IMR-90 (cell line): ENCODE results near the gene KIF5C. TPM values are rescaled to one million over a fixed set of nuclear protein-coding genes. Genes with fewer than 3 reads are reported as not detected.

ENCODE experiments used
- ATAC-seq: fragments of 200-7000 bp; cut with Tn5 transposase; 2 replicates; pipeline ENCODE4 v1.9.1; 2020; ENCODE audit warnings: low read depth, mild to moderate bottlenecking, moderate library complexity
- BruUV-seq: library from RNA; stranded (reverse); fragments of 400-500 nt; replicated peaks from 2 replicates; lab custom pipeline; 2021; lab: Mats Ljungman, UMichigan
- CTCF ChIA-PET: fragments of 300-600 bp; formaldehyde crosslinking; extraction: SDS; loops from one replicate; lab custom pipeline; 2021; ENCODE audit warnings: antibody characterized with exemption; lab: Yijun Ruan, JAX
- POLR2A ChIA-PET: fragments of 300-600 bp; sonication (Branson Sonifier 250); formaldehyde crosslinking; loops from one replicate; lab custom pipeline; 2022; ENCODE audit warnings: antibody characterized with exemption; ENCODE audit not compliant: unreplicated experiment; lab: Charles Lee
- DNase-seq: peaks from one replicate; pipeline ENCODE4 v3.0.0; 2013
- H2AFZ ChIP-seq: replicated peaks from 2 replicates; pipeline ENCODE3; 2013; ENCODE audit warnings: low read length, mild to moderate bottlenecking; ENCODE audit not compliant: poor library complexity
- H2AK5ac ChIP-seq: 2 replicates; pipeline ENCODE4 v1.6.1; 2013; ENCODE audit warnings: low read depth, low read length, inconsistent platforms
- H2AK9ac ChIP-seq: replicated peaks from 2 replicates; pipeline ENCODE3; 2013; ENCODE audit warnings: mild to moderate bottlenecking, low read depth, low read length, moderate library complexity; ENCODE audit not compliant: poor library complexity
- H2BK120ac ChIP-seq: 2 replicates; pipeline ENCODE4 v1.6.1; 2013; ENCODE audit warnings: low read depth, low read length, inconsistent platforms
- H2BK15ac ChIP-seq: 3 replicates; pipeline ENCODE4 v1.6.1; 2013; ENCODE audit warnings: low read depth, low read length, inconsistent platforms
- H2BK20ac ChIP-seq: 2 replicates; pipeline ENCODE4 v1.6.1; 2013; ENCODE audit warnings: low read depth, mild to moderate bottlenecking, inconsistent platforms, low read length, moderate library complexity
- H2BK5ac ChIP-seq: 2 replicates; pipeline ENCODE4 v1.6.1; 2013; ENCODE audit warnings: mild to moderate bottlenecking, low read depth, low read length, inconsistent platforms; ENCODE audit not compliant: poor library complexity, severe bottlenecking
- H3K14ac ChIP-seq: replicated peaks from 2 replicates; pipeline ENCODE4 v1.6.1; 2013; ENCODE audit warnings: low read depth, low read length, inconsistent platforms
- H3K18ac ChIP-seq: 2 replicates; pipeline ENCODE4 v1.6.1; 2013; ENCODE audit warnings: low read depth, low read length, control low read depth
- H3K23ac ChIP-seq: 2 replicates; pipeline ENCODE4 v1.6.1; 2013; ENCODE audit warnings: low read depth, low read length, inconsistent platforms
- H3K27ac ChIP-seq: 2 replicates; pipeline ENCODE4 v1.5.1; 2013; ENCODE audit warnings: mild to moderate bottlenecking, control low read depth, low read length; ENCODE audit not compliant: insufficient read depth
- H3K27me3 ChIP-seq: 2 replicates; pipeline ENCODE4 v1.6.1; 2013; ENCODE audit warnings: low read length; ENCODE audit not compliant: control insufficient read depth, insufficient read depth
- H3K36me3 ChIP-seq: 2 replicates; pipeline ENCODE4 v1.6.1; 2013; ENCODE audit warnings: low read length, mixed read lengths; ENCODE audit not compliant: control insufficient read depth, insufficient read depth
- H3K4ac ChIP-seq: 2 replicates; pipeline ENCODE4 v1.6.1; 2013; ENCODE audit warnings: low read depth, low read length, inconsistent platforms
- H3K4me1 ChIP-seq: 2 replicates; pipeline ENCODE4 v1.6.1; 2013; ENCODE audit warnings: low read length, mixed read lengths; ENCODE audit not compliant: control insufficient read depth, insufficient read depth
- H3K4me2 ChIP-seq: 2 replicates; pipeline ENCODE4 v1.6.1; 2013; ENCODE audit warnings: low read depth, mild to moderate bottlenecking, control low read depth, low read length, moderate library complexity
- H3K4me3 ChIP-seq: 2 replicates; pipeline ENCODE4 v1.5.1; 2013; ENCODE audit warnings: low read depth, mild to moderate bottlenecking, control low read depth, low read length, moderate library complexity; ENCODE audit not compliant: insufficient read depth
- H3K56ac ChIP-seq: 2 replicates; pipeline ENCODE4 v1.6.1; 2013; ENCODE audit warnings: low read length, inconsistent platforms; ENCODE audit not compliant: insufficient read depth; ENCODE audit errors: extremely low read depth
- H3K79me1 ChIP-seq, 2 experiments: 2 replicates each; pipeline ENCODE4 v1.6.1; 2013; ENCODE audit warnings: low read length in 2 of 2, inconsistent platforms in 1 of 2, low read depth in 1 of 2
- H3K9ac ChIP-seq: 2 replicates; pipeline ENCODE4 v1.6.1; 2013; ENCODE audit warnings: low read depth, low read length, control low read depth
- H3K9me1 ChIP-seq: 2 replicates; pipeline ENCODE4 v1.6.1; 2013; ENCODE audit warnings: low read length, inconsistent platforms; ENCODE audit not compliant: insufficient read depth
- H3K9me3 ChIP-seq: 2 replicates; pipeline ENCODE4 v1.6.1; 2013; ENCODE audit warnings: low read length; ENCODE audit not compliant: control insufficient read depth, insufficient read depth
- H4K20me1 ChIP-seq: 2 replicates; pipeline ENCODE4 v1.6.1; 2013; ENCODE audit warnings: low read length, inconsistent platforms; ENCODE audit not compliant: insufficient read depth
- H4K5ac ChIP-seq: 2 replicates; pipeline ENCODE4 v1.6.1; 2013; ENCODE audit warnings: mild to moderate bottlenecking, low read depth, low read length, control low read depth
- H4K8ac ChIP-seq, 2 experiments: 2 replicates each; pipeline ENCODE4 v1.6.1; 2013; ENCODE audit warnings: low read depth in 2 of 2, low read length in 2 of 2, control low read depth in 1 of 2, inconsistent platforms in 1 of 2
- H4K91ac ChIP-seq: 2 replicates; pipeline ENCODE4 v1.6.1; 2013; ENCODE audit warnings: low read depth, low read length, inconsistent platforms; ENCODE audit not compliant: insufficient read depth
- BHLHE40 ChIP-seq: fragments of 150-350 bp; IDR thresholded peaks from 2 replicates; pipeline ENCODE4 v1.6.1; 2016; ENCODE audit warnings: mild to moderate bottlenecking, low read depth, low read length
- CEBPB ChIP-seq: IDR thresholded peaks from 2 replicates; pipeline ENCODE4 v1.6.1; 2012; ENCODE audit warnings: low read depth, low read length, improper control_type of control experiment
- CHD1 ChIP-seq: IDR thresholded peaks from 2 replicates; pipeline ENCODE4 v1.6.1; 2012; ENCODE audit warnings: low read depth, low read length, improper control_type of control experiment
- CTCF ChIP-seq: conservative IDR thresholded peaks from 2 replicates; pipeline ENCODE4 v1.5.1; 2012; ENCODE audit warnings: mild to moderate bottlenecking, low read depth, low read length, improper control_type of control experiment
- ELK1 ChIP-seq: fragments of 150-350 bp; IDR thresholded peaks from 2 replicates; pipeline ENCODE4 v1.6.1; 2016; ENCODE audit warnings: low read depth, mild to moderate bottlenecking, low read length, moderate library complexity, borderline replicate concordance
- FOS ChIP-seq: fragments of 150-350 bp; IDR thresholded peaks from 2 replicates; pipeline ENCODE4 v1.6.1; 2016; ENCODE audit warnings: low read depth, low read length
- MAFK ChIP-seq: IDR thresholded peaks from 2 replicates; pipeline ENCODE4 v1.6.1; 2012; ENCODE audit warnings: low read depth, low read length, improper control_type of control experiment
- MAZ ChIP-seq: IDR thresholded peaks from 2 replicates; pipeline ENCODE4 v1.6.1; 2012; ENCODE audit warnings: low read depth, mild to moderate bottlenecking, low read length, improper control_type of control experiment, moderate library complexity, borderline replicate concordance
- MXI1 ChIP-seq: IDR thresholded peaks from 2 replicates; pipeline ENCODE4 v1.6.1; 2012; ENCODE audit warnings: low read depth, mild to moderate bottlenecking, low read length, moderate library complexity, borderline replicate concordance
- POLR2A ChIP-seq: IDR thresholded peaks from 2 replicates; pipeline ENCODE4 v1.6.1; 2012; ENCODE audit warnings: mild to moderate bottlenecking, low read depth, low read length
- RAD21 ChIP-seq: IDR thresholded peaks from 2 replicates; pipeline ENCODE4 v1.6.1; 2012; ENCODE audit warnings: low read length, improper control_type of control experiment
- RCOR1 ChIP-seq: IDR thresholded peaks from 2 replicates; pipeline ENCODE4 v1.6.1; 2012; ENCODE audit warnings: mild to moderate bottlenecking, low read length, improper control_type of control experiment; ENCODE audit not compliant: insufficient replicate concordance
- RFX5 ChIP-seq: IDR thresholded peaks from 2 replicates; pipeline ENCODE4 v1.8.0; 2012; ENCODE audit warnings: low read depth, mild to moderate bottlenecking, low read length, moderate library complexity
- SMC3 ChIP-seq: fragments of 150-350 bp; IDR thresholded peaks from 2 replicates; pipeline ENCODE4 v1.6.1; 2016; ENCODE audit warnings: low read depth, mild to moderate bottlenecking, antibody characterized with exemption, low read length, moderate library complexity
- USF2 ChIP-seq: fragments of 150-350 bp; IDR thresholded peaks from 2 replicates; pipeline ENCODE4 v1.6.1; 2017; ENCODE audit warnings: mild to moderate bottlenecking, antibody characterized with exemption, low read length, low read depth
- WGBS, 2 experiments: methylation state at CpG; one replicate each; pipeline versions ENCODE4 v1.1.5 to v1.1.7; 2013; ENCODE audit warnings: missing lambda C conversion rate in 2 of 2; ENCODE audit not compliant: insufficient read length in 1 of 2; ENCODE audit errors: extremely low coverage in 2 of 2; 5-methylcytosine and 5-hydroxymethylcytosine counted together
- dilution Hi-C: fragments of 300-500 bp; cut with HindIII; formaldehyde crosslinking; loops from one replicate; pipeline ENCODE4 v1.14.3; 2018; ENCODE audit warnings: low sequenced_read_pairs; ENCODE audit not compliant: unreplicated experiment
- in situ Hi-C: fragments of 300-500 bp; cut with MboI; formaldehyde crosslinking; loops from 3 replicates; pipeline ENCODE4 v1.14.3; 2019; ENCODE audit warnings: low sequenced_read_pairs, inconsistent platforms, mixed read lengths
- intact Hi-C: fragments of 100-400 bp; cut with micrococcal nuclease; formaldehyde crosslinking; loops from 2 replicates; pipeline ENCODE4 v1.10.0; 2022
- polyA plus RNA-seq, 3 experiments: library from polyadenylated mRNA; depleted of rRNA; stranded (reverse); fragments of >200 nt; gene quantifications; 2 replicates each; pipeline ENCODE4 v1.2.3, GENCODE V29; 2012; ENCODE audit warnings: low replicate concordance in 1 of 3
- total RNA-seq: library from RNA; depleted of rRNA; stranded (reverse); fragments of >200 nt; gene quantifications from 2 replicates; pipeline ENCODE4 v1.2.3, GENCODE V29; 2012

Gene KIF5C
- total and polyA plus RNA-seq, 2 of the 4 experiments (the other 2 are of a cell fraction): 0.10 to 0.18 TPM

- H3K56ac ChIP-seq: no peak overlapping the region
- POLR2A ChIA-PET: no interaction called here
- H2AK5ac ChIP-seq: no peak overlapping the region
- WGBS, 2 experiments: 40% methylated on average over 1 of the region's 12 CpGs; no CpG with 5 or more reads in 1 of the 2 experiments
- no peak overlapping the region for H3K23ac ChIP-seq
- no peaks in the 10 kb centered on the region for H4K20me1 ChIP-seq
- H2BK15ac ChIP-seq: no peak overlapping the region
- intact Hi-C loops: no loop called here
- H2BK20ac ChIP-seq: no peak overlapping the region
- no peak overlapping the region for H3K14ac ChIP-seq
- H4K91ac ChIP-seq: no peak overlapping the region
- H3K27ac ChIP-seq: no peak overlapping the region
- no peak overlapping the region for H3K9ac ChIP-seq
- in situ Hi-C loops: loop anchor here (25.0 kb wide), 1 partner anchor 329 kb away; the partner anchor contains the start of gene EPC2
- H3K4ac ChIP-seq: no peak overlapping the region
- no peaks in the 10 kb centered on the region for H3K36me3 ChIP-seq
- no peaks in the 10 kb centered on the region for H3K9me1 ChIP-seq
- no peak overlapping the region for H3K4me2 ChIP-seq
- no peaks in the 10 kb centered on the region for H3K9me3 ChIP-seq
- no peak overlapping the region for H2AK9ac ChIP-seq
- dilution Hi-C loops: no loop called here
- no peak overlapping the region for H2AFZ ChIP-seq
- DNase-seq: no peak
- H2BK120ac ChIP-seq: no peak overlapping the region
- no peak overlapping the region for H2BK5ac ChIP-seq
- H3K4me1 ChIP-seq: no peaks in the 10 kb centered on the region
- no peak overlapping the region for H3K18ac ChIP-seq
- ATAC-seq: no peak
- H3K4me3 ChIP-seq: no peak overlapping the region
- BruUV-seq: no TSS peak
- no peaks in the 10 kb centered on the region for H3K79me1 ChIP-seq
- no peak overlapping the region for H4K8ac ChIP-seq
- CTCF ChIA-PET: no interaction called here
- H4K5ac ChIP-seq: no peak overlapping the region
- peaks cover 4% of the 10 kb centered on the region for H3K27me3 ChIP-seq
- no peak for TF ChIP-seq BHLHE40
- no peak for TF ChIP-seq USF2
- no peak for TF ChIP-seq RFX5
- TF ChIP-seq CTCF: no peak
- no peak for TF ChIP-seq MAZ
- TF ChIP-seq MXI1: no peak
- TF ChIP-seq SMC3: no peak
- no peak for TF ChIP-seq FOS
- no peak for TF ChIP-seq CHD1
- TF ChIP-seq RCOR1: no peak
- TF ChIP-seq CEBPB: no peak
- TF ChIP-seq MAFK: no peak
- no peak for TF ChIP-seq POLR2A
- TF ChIP-seq ELK1: no peak
- no peak for TF ChIP-seq RAD21
Measured at GRCh38 chr2:148965623-148966437, 90.8 kb downstream of the KIF5C start.
